NCI-H1436 treated with DMSO at 0.1 percent for 48 hours (cell line): ENCODE results near the gene TOMM20.

Experiments used
- DNase-seq: peaks from one replicate; lab custom pipeline; 2025; lab: John Stamatoyannopoulos, UW

The TOMM20 gene

DNA sequence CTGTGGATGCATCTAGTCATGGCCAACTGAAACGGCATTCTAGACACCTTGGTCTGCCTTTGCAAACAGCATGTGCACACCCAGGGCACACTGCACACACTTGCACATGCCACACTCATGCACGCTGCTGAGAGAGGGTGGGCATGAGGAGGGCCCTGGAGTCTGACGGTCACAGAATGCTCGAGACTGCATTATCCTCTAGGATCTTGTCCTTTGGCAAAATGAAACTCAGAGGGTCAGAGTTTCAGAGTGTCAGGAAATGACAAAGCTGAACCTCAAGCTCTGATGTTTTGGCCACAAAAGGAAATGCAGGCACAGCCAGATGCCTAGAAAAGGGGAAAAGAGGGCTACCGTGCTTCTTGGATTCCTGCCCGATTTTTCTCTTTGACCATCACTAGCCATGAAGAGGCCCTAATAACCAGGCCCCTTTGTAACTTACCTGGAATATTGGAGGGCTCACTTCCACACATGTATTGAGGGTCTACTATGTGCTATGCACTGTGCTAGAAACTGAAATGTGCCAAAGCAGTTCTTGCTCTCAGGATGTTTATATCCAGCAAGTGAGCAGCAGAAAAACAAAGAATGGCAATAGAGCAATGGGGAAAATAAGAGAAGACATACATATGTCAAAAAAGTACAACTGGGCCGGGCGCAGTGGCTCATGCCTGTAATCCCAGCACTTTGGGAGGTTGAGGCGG is 65.4 kb downstream of the TOMM20 start:
- DNase-seq: no peak

- DNase-seq: peak; percentile 74
Measured at GRCh38 chr1:235060607-235061470, 67.8 kb downstream of the TOMM20 start.
